K562 (cell line): ENCODE results near the gene POLR1A. TPM values are rescaled to one million over a fixed set of nuclear protein-coding genes. Genes with fewer than 3 reads are reported as not detected.

ENCODE experiments used
- ATAC-seq: fragments of 200-7000 bp; cut with Tn5 transposase; 3 replicates; pipeline ENCODE4 v1.9.1; 2020; ENCODE audit warnings: moderate library complexity
- BruUV-seq: library from RNA; stranded (reverse); fragments of 400-500 nt; replicated peaks from 2 replicates; lab custom pipeline; 2021; lab: Mats Ljungman, UMichigan
- CTCF ChIA-PET: fragments of 300-600 bp; formaldehyde crosslinking; extraction: SDS; loops from one replicate; lab custom pipeline; 2021; ENCODE audit warnings: low intra/inter-chr PET ratio; lab: Yijun Ruan, JAX
- POLR2A ChIA-PET: fragments of 300-600, 350-650 bp; sonication (Branson Sonifier 250); formaldehyde crosslinking; extraction: SDS; loops from one replicate; lab custom pipeline; 2021; ENCODE audit warnings: antibody characterized with exemption, inconsistent platforms; lab: Yijun Ruan, JAX
- DNase-seq, 4 experiments: peaks; one replicate each; pipeline versions ENCODE4 v3.0.0 to v3.0.0-alpha.2; 2011 to 2018; ENCODE audit warnings: low spot score in 3 of 4, mixed read lengths in 3 of 4; ENCODE audit errors: extremely low read depth in 1 of 4
- FAIRE-seq: peaks from 2 replicates; lab custom pipeline; 2011; peaks lifted over from hg19 to GRCh38; lab: Jason Lieb, UNC
- H2AFZ ChIP-seq: 2 replicates; pipeline ENCODE4 v1.6.0; 2011; ENCODE audit warnings: low read depth, low read length, control low read depth, inconsistent platforms
- H3K27ac ChIP-seq: fragments of 200-600 bp; 3 replicates; pipeline ENCODE4 v1.8.0; 2011; ENCODE audit warnings: low read depth, mild to moderate bottlenecking, control low read depth, inconsistent platforms, low read length, moderate library complexity, mixed read lengths; ENCODE audit errors: extremely low read depth
- H3K27me3 ChIP-seq, 2 experiments: fragments of 300-600 bp in 1 of 2; 2 replicates in 1 of 2; 3 replicates in 1 of 2; pipeline versions ENCODE4 v1.6.0 to v1.8.0; 2011; ENCODE audit warnings: inconsistent platforms in 2 of 2, low read length in 2 of 2, mild to moderate bottlenecking in 1 of 2, mixed read lengths in 1 of 2, moderate library complexity in 1 of 2; ENCODE audit not compliant: control insufficient read depth in 2 of 2, insufficient read depth in 2 of 2
- H3K36me3 ChIP-seq: fragments of 300-600 bp; 3 replicates; pipeline ENCODE4 v1.8.0; 2011; ENCODE audit warnings: mild to moderate bottlenecking, low read length, inconsistent platforms; ENCODE audit not compliant: control insufficient read depth, insufficient read depth
- H3K4me1 ChIP-seq, 2 experiments: fragments of 200-600 bp in 1 of 2; replicated peaks in 1 of 2; 2 replicates in 1 of 2; 3 replicates in 1 of 2; pipeline versions ENCODE4 v1.5.1 to v1.8.0; 2011; ENCODE audit warnings: inconsistent platforms in 2 of 2, low read length in 2 of 2, mild to moderate bottlenecking in 1 of 2, mixed read lengths in 1 of 2, moderate library complexity in 1 of 2; ENCODE audit not compliant: control insufficient read depth in 2 of 2, insufficient read depth in 2 of 2
- H3K4me2 ChIP-seq: 2 replicates; pipeline ENCODE4 v1.6.1; 2011; ENCODE audit warnings: low read length, control low read depth, inconsistent platforms, mixed read lengths; ENCODE audit not compliant: insufficient read depth
- H3K4me3 ChIP-seq: fragments of 200-600 bp; sonication (generic), shearing (Covaris generic); 2 replicates; pipeline ENCODE4 v1.5.1; 2016; ENCODE audit warnings: control low read depth, inconsistent platforms
- H3K79me2 ChIP-seq: fragments of 200-600 bp; 3 replicates; pipeline ENCODE4 v1.8.0; 2011; ENCODE audit warnings: low read length, inconsistent platforms; ENCODE audit not compliant: control insufficient read depth, insufficient read depth
- H3K9ac ChIP-seq, 2 experiments: 2 replicates each; pipeline versions ENCODE4 v1.6.0 to v1.6.1; 2011; ENCODE audit warnings: low read depth in 2 of 2, low read length in 2 of 2, control low read depth in 1 of 2, inconsistent platforms in 1 of 2, mild to moderate bottlenecking in 1 of 2, mixed read lengths in 1 of 2; ENCODE audit not compliant: insufficient read depth in 1 of 2
- H3K9me1 ChIP-seq: one replicate; pipeline ENCODE4 v1.6.0; 2011; ENCODE audit warnings: inconsistent platforms, mild to moderate bottlenecking, low read length, moderate library complexity; ENCODE audit not compliant: control insufficient read depth, insufficient read depth
- H3K9me3 ChIP-seq: replicated peaks from 2 replicates; pipeline ENCODE4 v1.5.1; 2011; ENCODE audit warnings: low read depth, low read length, inconsistent platforms; ENCODE audit not compliant: control insufficient read depth, insufficient read depth
- H4K20me1 ChIP-seq: replicated peaks from 2 replicates; pipeline ENCODE4 v1.6.1; 2011; ENCODE audit warnings: low read length, inconsistent platforms, mixed read lengths; ENCODE audit not compliant: control insufficient read depth, insufficient read depth
- CHD2 ChIP-seq: IDR thresholded peaks from 2 replicates; pipeline ENCODE4 v1.6.1; 2011; ENCODE audit warnings: low read depth, low read length
- DDX20 ChIP-seq: fragments of 450-650 bp; IDR thresholded peaks from 2 replicates; pipeline ENCODE4 v1.6.1; 2016; ENCODE audit warnings: missing genetic modification characterization, low read depth, mild to moderate bottlenecking, missing compliant biosample characterization, moderate library complexity
- ESRRA ChIP-seq: fragments of 450-650 bp; IDR thresholded peaks from 2 replicates; pipeline ENCODE4 v1.6.1; 2014; ENCODE audit warnings: low read depth, mild to moderate bottlenecking, moderate library complexity, borderline replicate concordance
- GTF2F1 ChIP-seq: IDR thresholded peaks from 2 replicates; pipeline ENCODE4 v1.6.1; 2011; ENCODE audit warnings: low read depth, low read length, improper control_type of control experiment
- RUNX1 ChIP-seq: sonication (generic); IDR thresholded peaks from 2 replicates; pipeline ENCODE4 v1.6.1; 2016; ENCODE audit warnings: antibody characterized with exemption, low read depth
- SMAD4 ChIP-seq: fragments of 250-450 bp; sonication (Bioruptor Pico); conservative IDR thresholded peaks from 2 replicates; pipeline ENCODE4 v1.8.0; 2021; ENCODE audit warnings: inconsistent platforms, mild to moderate bottlenecking, moderate library complexity
- ZKSCAN1 ChIP-seq: fragments of 150-350 bp; IDR thresholded peaks from 2 replicates; pipeline ENCODE4 v1.6.1; 2016; ENCODE audit warnings: low read depth, low read length
- ZNF165 ChIP-seq: fragments of 250-450 bp; sonication (Bioruptor Pico); IDR thresholded peaks from 2 replicates; pipeline ENCODE4 v1.4.0; 2020; ENCODE audit warnings: borderline replicate concordance
- ZNF77 ChIP-seq: fragments of 250-450 bp; sonication (Bioruptor Pico); IDR thresholded peaks from 2 replicates; pipeline ENCODE4 v1.5.0; 2020
- WGBS: fragments of 100-300 bp; shearing (Covaris generic); methylation state at CpG from one replicate; pipeline ENCODE4 v1.1.6; 2016; ENCODE audit warnings: low coverage, mixed read lengths; ENCODE audit not compliant: insufficient coverage; ENCODE audit errors: missing lambda C conversion rate; 5-methylcytosine and 5-hydroxymethylcytosine counted together
- in situ Hi-C: fragments of 300-500 bp; cut with MboI; formaldehyde crosslinking; loops from 4 replicates; pipeline ENCODE4 v1.15.0; 2018; ENCODE audit warnings: inconsistent platforms, mixed read lengths
- intact Hi-C: fragments of 100-400 bp; cut with micrococcal nuclease; formaldehyde crosslinking; loops from 2 replicates; pipeline ENCODE4 v1.14.2; 2022
- polyA plus RNA-seq, 8 experiments: library from polyadenylated mRNA; depleted of rRNA in 4 of 8; stranded (reverse) in 5 of 8; unstranded in 3 of 8; fragments of >200 nt; fragmentation: Nextera tagmentation in 2 of 8; fragmentation: Illumina TruSeq in 1 of 8; extraction: Ambion mirVana in 2 of 8; extraction: Trizol in 1 of 8; gene quantifications; 2 replicates each; pipeline versions ENCODE4 v1.2.1 to v1.2.3, GENCODE V29; 2011 to 2014; ENCODE audit warnings: inconsistent platforms in 1 of 8, missing spikeins in 1 of 8
- total RNA-seq, 7 experiments: library from RNA; depleted of rRNA in 6 of 7; stranded (reverse); fragments of >200 nt in 6 of 7; fragmentation: Illumina TruSeq in 2 of 7; extraction: Trizol in 2 of 7; gene quantifications; 2 replicates each; pipeline versions ENCODE4 v1.2.1 to v1.2.3, GENCODE V29; 2011 to 2021; ENCODE audit warnings: low replicate concordance in 1 of 7
- TF ChIP-seq, protein P1 (sequence below), 2 experiments: IDR thresholded peaks; 2 replicates each; pipeline ENCODE4 v1.6.1; 2012; ENCODE audit warnings: improper control_type of control experiment in 2 of 2, low read depth in 2 of 2, low read length in 2 of 2, borderline replicate concordance in 1 of 2
- TF ChIP-seq, protein P2 (sequence below): fragments of 450-650 bp; IDR thresholded peaks from 2 replicates; pipeline ENCODE4 v1.6.1; 2018; ENCODE audit not compliant: partially characterized antibody

Gene POLR1A
- total and polyA plus RNA-seq, 9 of the 15 experiments (the other 6 are each of a cell fraction or from before 2014, with no cell fraction given), result 3.0 to 72.1 (median 21.8) TPM

DNA sequence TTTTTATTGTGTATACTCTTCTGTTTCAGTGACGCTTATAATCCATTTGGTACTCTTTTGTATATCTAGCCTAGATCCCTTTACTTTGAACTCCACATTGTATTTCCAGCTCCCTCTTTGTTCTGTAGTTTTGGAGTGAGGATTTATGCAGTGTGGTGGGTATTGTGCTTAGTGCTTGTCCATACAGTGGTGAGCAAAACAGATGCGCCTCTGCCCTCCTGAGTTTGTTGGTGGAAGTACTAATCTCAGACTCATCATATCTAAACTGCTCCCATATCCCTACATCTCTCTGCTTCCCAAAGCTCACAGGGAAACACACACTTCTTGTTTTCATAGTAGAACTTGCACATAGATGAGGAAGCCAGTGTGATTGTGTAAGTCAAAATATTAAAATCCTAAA lies 12.4 kb upstream of the POLR1A start:
- Histone ChIP-seq H3K9me3 (no peaks in the 10 kb centered on the region), H3K27me3 (no peaks in the 10 kb centered on the region), H3K79me2 (peaks cover 24% of the 10 kb centered on the region; the same call in 2 of the 3 replicates), H3K36me3 (peaks cover 99% of the 10 kb centered on the region), H3K4me2 (no peak overlapping the region), H3K9ac (no peak overlapping the region), H3K9me1 (no peaks in the 10 kb centered on the region), H3K4me3 (no peak overlapping the region), H4K20me1 (no peaks in the 10 kb centered on the region), H2AFZ (no peak overlapping the region), H3K27ac (no peak overlapping the region), H3K4me1 (no peaks in the 10 kb centered on the region)
- in situ Hi-C loops, result no loop called here
- DNase-seq, result no peak
- FAIRE-seq, result no peak
- CTCF ChIA-PET, result no interaction called here
- TF ChIP-seq GTF2F1 (no peak), CHD2 (no peak), ZKSCAN1 (no peak), RUNX1 (no peak), ESRRA (no peak), ZNF77 (no peak), ZNF165 (CRISPR knock-in tag) (no peak), DDX20 (tag) (no peak), SMAD4 (no peak)
- TF ChIP-seq, protein P1, sequence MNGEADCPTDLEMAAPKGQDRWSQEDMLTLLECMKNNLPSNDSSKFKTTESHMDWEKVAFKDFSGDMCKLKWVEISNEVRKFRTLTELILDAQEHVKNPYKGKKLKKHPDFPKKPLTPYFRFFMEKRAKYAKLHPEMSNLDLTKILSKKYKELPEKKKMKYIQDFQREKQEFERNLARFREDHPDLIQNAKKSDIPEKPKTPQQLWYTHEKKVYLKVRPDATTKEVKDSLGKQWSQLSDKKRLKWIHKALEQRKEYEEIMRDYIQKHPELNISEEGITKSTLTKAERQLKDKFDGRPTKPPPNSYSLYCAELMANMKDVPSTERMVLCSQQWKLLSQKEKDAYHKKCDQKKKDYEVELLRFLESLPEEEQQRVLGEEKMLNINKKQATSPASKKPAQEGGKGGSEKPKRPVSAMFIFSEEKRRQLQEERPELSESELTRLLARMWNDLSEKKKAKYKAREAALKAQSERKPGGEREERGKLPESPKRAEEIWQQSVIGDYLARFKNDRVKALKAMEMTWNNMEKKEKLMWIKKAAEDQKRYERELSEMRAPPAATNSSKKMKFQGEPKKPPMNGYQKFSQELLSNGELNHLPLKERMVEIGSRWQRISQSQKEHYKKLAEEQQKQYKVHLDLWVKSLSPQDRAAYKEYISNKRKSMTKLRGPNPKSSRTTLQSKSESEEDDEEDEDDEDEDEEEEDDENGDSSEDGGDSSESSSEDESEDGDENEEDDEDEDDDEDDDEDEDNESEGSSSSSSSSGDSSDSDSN (IDR thresholded peaks at IDR 0.05; ENCODE audit: borderline replicate concordance in 1 of 2, low read depth in 2 of 2, low read length in 2 of 2), result no peak
- TF ChIP-seq, protein P2, sequence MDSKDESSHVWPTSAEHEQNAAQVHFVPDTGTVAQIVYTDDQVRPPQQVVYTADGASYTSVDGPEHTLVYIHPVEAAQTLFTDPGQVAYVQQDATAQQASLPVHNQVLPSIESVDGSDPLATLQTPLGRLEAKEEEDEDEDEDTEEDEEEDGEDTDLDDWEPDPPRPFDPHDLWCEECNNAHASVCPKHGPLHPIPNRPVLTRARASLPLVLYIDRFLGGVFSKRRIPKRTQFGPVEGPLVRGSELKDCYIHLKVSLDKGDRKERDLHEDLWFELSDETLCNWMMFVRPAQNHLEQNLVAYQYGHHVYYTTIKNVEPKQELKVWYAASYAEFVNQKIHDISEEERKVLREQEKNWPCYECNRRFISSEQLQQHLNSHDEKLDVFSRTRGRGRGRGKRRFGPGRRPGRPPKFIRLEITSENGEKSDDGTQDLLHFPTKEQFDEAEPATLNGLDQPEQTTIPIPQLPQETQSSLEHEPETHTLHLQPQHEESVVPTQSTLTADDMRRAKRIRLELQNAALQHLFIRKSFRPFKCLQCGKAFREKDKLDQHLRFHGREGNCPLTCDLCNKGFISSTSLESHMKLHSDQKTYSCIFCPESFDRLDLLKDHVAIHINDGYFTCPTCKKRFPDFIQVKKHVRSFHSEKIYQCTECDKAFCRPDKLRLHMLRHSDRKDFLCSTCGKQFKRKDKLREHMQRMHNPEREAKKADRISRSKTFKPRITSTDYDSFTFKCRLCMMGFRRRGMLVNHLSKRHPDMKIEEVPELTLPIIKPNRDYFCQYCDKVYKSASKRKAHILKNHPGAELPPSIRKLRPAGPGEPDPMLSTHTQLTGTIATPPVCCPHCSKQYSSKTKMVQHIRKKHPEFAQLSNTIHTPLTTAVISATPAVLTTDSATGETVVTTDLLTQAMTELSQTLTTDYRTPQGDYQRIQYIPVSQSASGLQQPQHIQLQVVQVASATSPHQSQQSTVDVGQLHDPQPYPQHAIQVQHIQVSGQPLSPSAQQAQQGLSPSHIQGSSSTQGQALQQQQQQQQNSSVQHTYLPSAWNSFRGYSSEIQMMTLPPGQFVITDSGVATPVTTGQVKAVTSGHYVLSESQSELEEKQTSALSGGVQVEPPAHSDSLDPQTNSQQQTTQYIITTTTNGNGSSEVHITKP, result no peak
- POLR2A ChIA-PET, result interaction anchor here (0.9 to 1.8 kb wide), 3 partner anchors 10 to 12 kb away, joined by 3 to 11 read pairs (median 5); partner anchors contain the start of genes POLR1A and PTCD3
- 95% methylated on average over 2 of the region's 2 CpGs for WGBS
- no peak for ATAC-seq
- intact Hi-C loops, result no loop called here
- no TSS peak for BruUV-seq
